Loucy (cell line): ENCODE data around the gene RABAC1.

ENCODE experiments used
- H2AFZ ChIP-seq: fragments of 200-600 bp; sonication (generic); 2 replicates; pipeline ENCODE4 v1.6.0; 2016; ENCODE audit warnings: antibody characterized with exemption, mild to moderate bottlenecking, low read length, moderate library complexity
- H3F3A ChIP-seq: fragments of 200-600 bp; 2 replicates; pipeline ENCODE4 v1.6.0; 2016; ENCODE audit warnings: antibody characterized with exemption, low read depth, mild to moderate bottlenecking
- H3K27me3 ChIP-seq: fragments of 200-600 bp; sonication (generic); 2 replicates; pipeline ENCODE4 v1.6.1; 2014; ENCODE audit warnings: low read length, mild to moderate bottlenecking; ENCODE audit not compliant: insufficient read depth, poor library complexity, severe bottlenecking
- H3K36me3 ChIP-seq: fragments of 200-600 bp; sonication (generic); 2 replicates; pipeline ENCODE4 v1.6.1; 2016; ENCODE audit warnings: low read length; ENCODE audit not compliant: insufficient read depth
- H3K4me1 ChIP-seq: fragments of 200-600 bp; sonication (generic); 2 replicates; pipeline ENCODE4 v1.5.1; 2014; ENCODE audit warnings: low read length, mild to moderate bottlenecking; ENCODE audit not compliant: insufficient read depth, poor library complexity, severe bottlenecking
- H3K4me2 ChIP-seq: fragments of 200-600 bp; sonication (generic); 2 replicates; pipeline ENCODE4 v1.6.0; 2014; ENCODE audit warnings: antibody characterized with exemption, low read length, low read depth, mild to moderate bottlenecking; ENCODE audit not compliant: poor library complexity, severe bottlenecking
- H3K4me3 ChIP-seq: fragments of 200-600 bp; sonication (generic); 2 replicates; pipeline ENCODE4 v1.5.1; 2014; ENCODE audit warnings: low read length, mild to moderate bottlenecking, mixed read lengths; ENCODE audit not compliant: poor library complexity, severe bottlenecking
- H3K79me2 ChIP-seq: fragments of 200-600 bp; sonication (generic); 2 replicates; pipeline ENCODE4 v1.6.1; 2014; ENCODE audit warnings: low read length; ENCODE audit not compliant: insufficient read depth
- H3K9ac ChIP-seq: fragments of 200-600 bp; sonication (generic); 2 replicates; pipeline ENCODE4 v1.6.0; 2014; ENCODE audit warnings: mild to moderate bottlenecking, low read depth, low read length, moderate library complexity; ENCODE audit not compliant: poor library complexity, severe bottlenecking
- H3K9me2 ChIP-seq: fragments of 200-600 bp; sonication (generic); replicated peaks from 2 replicates; pipeline ENCODE4 v1.6.1; 2016; ENCODE audit warnings: low read depth, low read length, mixed read lengths
- H3K9me3 ChIP-seq: fragments of 200-600 bp; sonication (generic); 2 replicates; pipeline ENCODE4 v1.6.1; 2014; ENCODE audit warnings: mild to moderate bottlenecking, antibody characterized with exemption, low read length, low read depth; ENCODE audit not compliant: insufficient read depth
- H4K20me1 ChIP-seq: fragments of 200-600 bp; sonication (generic); 2 replicates; pipeline ENCODE4 v1.6.0; 2014; ENCODE audit warnings: antibody characterized with exemption, low read length, mild to moderate bottlenecking; ENCODE audit not compliant: insufficient read depth, poor library complexity, severe bottlenecking
- CTCF ChIP-seq: fragments of 200-600 bp; sonication (generic); conservative IDR thresholded peaks from 2 replicates; pipeline ENCODE4 v1.5.1; 2014; ENCODE audit warnings: mild to moderate bottlenecking, antibody characterized with exemption, low read length
- EZH2phosphoT487 ChIP-seq: fragments of 200-600 bp; IDR thresholded peaks from 2 replicates; pipeline ENCODE4 v1.6.1; 2018; ENCODE audit warnings: antibody characterized with exemption, mild to moderate bottlenecking, moderate library complexity, borderline replicate concordance

RABAC1 gene

GRCh38 chr19:41930322-41930722 lies 28.8 kb downstream of the RABAC1 start:
- Histone ChIP-seq H3K27me3 (no peaks in the 10 kb centered on the region), H3K36me3 (no peaks in the 10 kb centered on the region), H3K4me1 (peaks cover 29% of the 10 kb centered on the region), H3K9ac (no peak overlapping the region), H3K9me2 (no peaks in the 10 kb centered on the region), H3K4me2 (no peak overlapping the region), H3F3A (no peaks in the 10 kb centered on the region), H3K79me2 (peaks cover 10% of the 10 kb centered on the region; the same call in 1 of the 2 replicates), H3K9me3 (no peaks in the 10 kb centered on the region), H4K20me1 (no peaks in the 10 kb centered on the region), H3K4me3 (no peak overlapping the region), H2AFZ (no peak overlapping the region)
- TF ChIP-seq EZH2phosphoT487 = no peak
- no peak for TF ChIP-seq CTCF

GRCh38 chr19:41929536-41930071 lies 29.5 kb downstream of the RABAC1 start:
- Histone ChIP-seq H3K9me2 (no peaks in the 10 kb centered on the region), H3K4me2 (peak overlapping the region; percentile 97), H3K9me3 (no peaks in the 10 kb centered on the region), H4K20me1 (no peaks in the 10 kb centered on the region), H3K36me3 (no peaks in the 10 kb centered on the region), H3K4me1 (peaks cover 24% of the 10 kb centered on the region), H3K9ac (peak overlapping the region; percentile 88), H3K27me3 (no peaks in the 10 kb centered on the region), H3K79me2 (peaks cover 10% of the 10 kb centered on the region; the same call in 1 of the 2 replicates), H3F3A (no peaks in the 10 kb centered on the region), H3K4me3 (peak overlapping the region; percentile 98), H2AFZ (no peak overlapping the region)
- TF ChIP-seq CTCF (no peak), EZH2phosphoT487 (no peak)

- Histone ChIP-seq H3F3A (no peaks in the 10 kb centered on the region), H3K79me2 (peaks cover 10% of the 10 kb centered on the region; the same call in 1 of the 2 replicates), H3K9me2 (no peaks in the 10 kb centered on the region), H4K20me1 (no peaks in the 10 kb centered on the region), H3K9me3 (no peaks in the 10 kb centered on the region), H2AFZ (peak overlapping the region; percentile 94), H3K4me1 (peaks cover 17% of the 10 kb centered on the region), H3K4me3 (peak overlapping the region; percentile 98), H3K9ac (peak overlapping the region; percentile 88), H3K36me3 (no peaks in the 10 kb centered on the region), H3K4me2 (peak overlapping the region; percentile 97), H3K27me3 (no peaks in the 10 kb centered on the region)
- no peak for TF ChIP-seq CTCF
- TF ChIP-seq EZH2phosphoT487 = no peak
Measured at GRCh38 chr19:41928754-41929535, 30.2 kb downstream of the RABAC1 start.
